ENCODE data around the gene LINC01488. TPM values are rescaled to one million over a fixed set of nuclear protein-coding genes. Genes with fewer than 3 reads are reported as not detected.

LINC01488 gene
- total and polyA plus RNA-seq, 2 donors from 2014 or later: not detected

GRCh38 chr11:69520186-69520916 lies 38.9 kb downstream of the LINC01488 start:
- TF ChIP-seq CTCF (IDR thresholded peaks at IDR 0.05; ENCODE audit: borderline replicate concordance, extremely low read depth, insufficient read depth): no peak
- Histone ChIP-seq H3K27me3 (ENCODE audit: control insufficient read depth, insufficient read depth, low read length) (no peaks in the 10 kb centered on the region), H3K27ac (ENCODE audit: low read depth in 2 of 2, low read length in 2 of 2) (no peak overlapping the region), H3K4me1 (ENCODE audit: control insufficient read depth in 2 of 3, insufficient read depth in 2 of 3, low read depth in 1 of 3, low read length in 3 of 3) (no peaks in the 10 kb centered on the region), H3K9ac (ENCODE audit: low read length in 3 of 3) (no peak overlapping the region), H3K9me3 (ENCODE audit: control insufficient read depth in 2 of 3, insufficient read depth in 1 of 3, low read length in 3 of 3) (no peaks in the 10 kb centered on the region), H3K36me3 (ENCODE audit: control insufficient read depth in 2 of 3, insufficient read depth in 3 of 3, low read length in 3 of 3) (no peaks in the 10 kb centered on the region), H3K4me3 (ENCODE audit: low read length in 3 of 3) (no peak overlapping the region)
- DNase-seq (no peak), FAIRE-seq (no peak)
- intact Hi-C loops (cut with DNase I): no loop called here

GRCh38 chr11:69521457-69521856 lies 40.0 kb downstream of the LINC01488 start:
- no peak for TF ChIP-seq CTCF (IDR thresholded peaks at IDR 0.05; ENCODE audit: borderline replicate concordance, extremely low read depth, insufficient read depth)
- FAIRE-seq: no peak
- Histone ChIP-seq H3K9me3 (ENCODE audit: control insufficient read depth in 2 of 3, insufficient read depth in 1 of 3, low read length in 3 of 3) (no peaks in the 10 kb centered on the region), H3K27ac (ENCODE audit: low read depth in 2 of 2, low read length in 2 of 2) (no peak overlapping the region), H3K27me3 (ENCODE audit: control insufficient read depth, insufficient read depth, low read length) (no peaks in the 10 kb centered on the region), H3K9ac (ENCODE audit: low read length in 3 of 3) (no peak overlapping the region), H3K36me3 (ENCODE audit: control insufficient read depth in 2 of 3, insufficient read depth in 3 of 3, low read length in 3 of 3) (no peaks in the 10 kb centered on the region), H3K4me3 (ENCODE audit: low read length in 3 of 3) (no peak overlapping the region), H3K4me1 (ENCODE audit: control insufficient read depth in 2 of 3, insufficient read depth in 2 of 3, low read depth in 1 of 3, low read length in 3 of 3) (no peaks in the 10 kb centered on the region)
- no peak for DNase-seq
- intact Hi-C loops (cut with DNase I): no loop called here

GRCh38 chr11:69523453-69523852 lies 42.0 kb downstream of the LINC01488 start:
- no peaks in the 10 kb centered on the region for H3K27me3 ChIP-seq (ENCODE audit: control insufficient read depth, insufficient read depth, low read length)
- TF ChIP-seq CTCF (IDR thresholded peaks at IDR 0.05; ENCODE audit: borderline replicate concordance, extremely low read depth, insufficient read depth): no peak
- no peaks in the 10 kb centered on the region for H3K4me1 ChIP-seq (ENCODE audit: control insufficient read depth in 2 of 3, insufficient read depth in 2 of 3, low read depth in 1 of 3, low read length in 3 of 3)
- no peaks in the 10 kb centered on the region for H3K36me3 ChIP-seq (ENCODE audit: control insufficient read depth in 2 of 3, insufficient read depth in 3 of 3, low read length in 3 of 3)
- H3K9ac ChIP-seq (ENCODE audit: low read length in 3 of 3): no peak overlapping the region
- H3K27ac ChIP-seq (ENCODE audit: low read depth in 2 of 2, low read length in 2 of 2): no peak overlapping the region
- no peak for FAIRE-seq
- no peaks in the 10 kb centered on the region for H3K9me3 ChIP-seq (ENCODE audit: control insufficient read depth in 2 of 3, insufficient read depth in 1 of 3, low read length in 3 of 3)
- no peak overlapping the region for H3K4me3 ChIP-seq (ENCODE audit: low read length in 3 of 3)
- DNase-seq: no peak
- intact Hi-C loops (cut with DNase I): no loop called here
